Activated CD4-positive, alpha-beta T cell treated with anti-CD3 and anti-CD28 coated beads, Interleukin-2, amount 10 ng/mL, durations not matched to agents 24 days and 14 days (primary cell): ENCODE measurements around the gene PDZK1. TPM values are rescaled to one million over a fixed set of nuclear protein-coding genes. Genes with fewer than 3 reads are reported as not detected.
"Not testable (repeated sequence)": the region's sequence is repeated elsewhere in the genome, so short reads cannot be mapped to it uniquely, and the experiment has no call there.

Experiments
- DNase-seq: peaks from one replicate; pipeline ENCODE4 v3.0.0; 2022
- H3K27ac Mint-ChIP-seq: one replicate; pipeline ENCODE4 v1.8.0; 2022; ENCODE audit warnings: mild to moderate bottlenecking, mixed read lengths
- H3K27me3 Mint-ChIP-seq: one replicate; pipeline ENCODE4 v1.8.0; 2022; ENCODE audit warnings: mixed read lengths
- H3K36me3 Mint-ChIP-seq: one replicate; pipeline ENCODE4 v1.8.0; 2022; ENCODE audit warnings: low read depth, mild to moderate bottlenecking, mixed read lengths
- H3K4me1 Mint-ChIP-seq: one replicate; pipeline ENCODE4 v1.8.0; 2021; ENCODE audit warnings: mixed read lengths
- H3K4me3 Mint-ChIP-seq: one replicate; pipeline ENCODE4 v1.8.0; 2022; ENCODE audit warnings: mild to moderate bottlenecking, moderate library complexity, mixed read lengths
- H3K9me3 Mint-ChIP-seq: one replicate; pipeline ENCODE4 v1.8.0; 2021; ENCODE audit warnings: mixed read lengths
- intact Hi-C: fragments of 100-400 bp; cut with micrococcal nuclease; formaldehyde crosslinking; loops from one replicate; pipeline ENCODE4 v1.15.1; 2023
- total RNA-seq: library from RNA; stranded (reverse); gene quantifications from 2 replicates; pipeline ENCODE4 v1.2.3, GENCODE V29; 2022

Gene PDZK1
- total RNA-seq, 1 donor from 2014 or later, result 0.16 TPM

- intact Hi-C loops, result loop anchor here (10.0 kb wide), 1 partner anchor 125 kb away; no protein-coding TSS in a partner anchor
- H3K27me3 Mint-ChIP-seq, result peaks cover 26% of the 10 kb centered on the region
- no peak within 1 kb of the TSS for H3K4me3 Mint-ChIP-seq
- H3K9me3 Mint-ChIP-seq, result no peaks in the 10 kb centered on the region
- no peak for DNase-seq
- H3K36me3 Mint-ChIP-seq, result no peaks in the 10 kb centered on the region
- H3K27ac Mint-ChIP-seq, result no peak within 1 kb of the TSS
- peaks cover 17% of the 10 kb centered on the region for H3K4me1 Mint-ChIP-seq
Observed at GRCh38 chr1:145719230-145720079, 12.3 kb upstream of the PDZK1 start, which contains the start of gene CD160. CD160 (plus strand) TSS chr1:145719499; CDS start chr1:145728328, 8,829 bp downstream.

- intact Hi-C loops, H3K27ac Mint-ChIP-seq, H3K36me3 Mint-ChIP-seq, DNase-seq, H3K4me3 Mint-ChIP-seq, H3K9me3 Mint-ChIP-seq: not testable (repeated sequence)
- peaks cover 17% of the 10 kb centered on the region for H3K4me1 Mint-ChIP-seq
- peaks cover 26% of the 10 kb centered on the region for H3K27me3 Mint-ChIP-seq
Observed at GRCh38 chr1:145718465-145718864, 11.3 kb upstream of the PDZK1 start.

- Mint-ChIP-seq H3K4me1 (peaks cover 17% of the 10 kb centered on the region), H3K27ac (no peak overlapping the region), H3K9me3 (no peaks in the 10 kb centered on the region), H3K4me3 (no peak overlapping the region), H3K36me3 (no peaks in the 10 kb centered on the region), H3K27me3 (peaks cover 23% of the 10 kb centered on the region)
- no peak for DNase-seq
- intact Hi-C loops, result no loop called here
Observed at GRCh38 chr1:145717833-145718232, 10.7 kb upstream of the PDZK1 start.

- intact Hi-C loops, result no loop called here
- H3K4me1 Mint-ChIP-seq, result peaks cover 17% of the 10 kb centered on the region
- no peak overlapping the region for H3K4me3 Mint-ChIP-seq
- H3K27me3 Mint-ChIP-seq, result peaks cover 17% of the 10 kb centered on the region
- H3K27ac Mint-ChIP-seq, result no peak overlapping the region
- no peaks in the 10 kb centered on the region for H3K36me3 Mint-ChIP-seq
- no peaks in the 10 kb centered on the region for H3K9me3 Mint-ChIP-seq
- no peak for DNase-seq
Observed at GRCh38 chr1:145716641-145717345, 9.6 kb upstream of the PDZK1 start.

GRCh38 chr1:145714524-145715111, 7.5 kb upstream of the PDZK1 start:
- Mint-ChIP-seq H3K36me3 (no peaks in the 10 kb centered on the region), H3K9me3 (no peaks in the 10 kb centered on the region), H3K27ac (no peak overlapping the region), H3K4me1 (peaks cover 4% of the 10 kb centered on the region), H3K27me3 (peaks cover 7% of the 10 kb centered on the region), H3K4me3 (no peak overlapping the region)
- DNase-seq, result no peak
- intact Hi-C loops, result no loop called here

GRCh38 chr1:145711213-145711651, 4.1 kb upstream of the PDZK1 start:
- H3K27me3 Mint-ChIP-seq, result peaks cover 13% of the 10 kb centered on the region
- intact Hi-C loops, result no loop called here
- no peaks in the 10 kb centered on the region for H3K36me3 Mint-ChIP-seq
- H3K9me3 Mint-ChIP-seq, result no peaks in the 10 kb centered on the region
- no peak overlapping the region for H3K27ac Mint-ChIP-seq
- no peaks in the 10 kb centered on the region for H3K4me1 Mint-ChIP-seq
- DNase-seq, result no peak
- H3K4me3 Mint-ChIP-seq, result no peak overlapping the region

GRCh38 chr1:145710291-145711027, 3.3 kb upstream of the PDZK1 start:
- Mint-ChIP-seq H3K9me3 (no peaks in the 10 kb centered on the region), H3K4me3 (no peak overlapping the region), H3K27ac (no peak overlapping the region), H3K4me1 (no peaks in the 10 kb centered on the region), H3K36me3 (no peaks in the 10 kb centered on the region), H3K27me3 (peaks cover 15% of the 10 kb centered on the region)
- DNase-seq, result no peak
- intact Hi-C loops, result no loop called here

- no peaks in the 10 kb centered on the region for H3K36me3 Mint-ChIP-seq
- DNase-seq, result no peak
- intact Hi-C loops, result no loop called here
- H3K27ac Mint-ChIP-seq, result no peak overlapping the region
- no peak overlapping the region for H3K4me3 Mint-ChIP-seq
- H3K4me1 Mint-ChIP-seq, result no peaks in the 10 kb centered on the region
- peaks cover 27% of the 10 kb centered on the region for H3K27me3 Mint-ChIP-seq
- no peaks in the 10 kb centered on the region for H3K9me3 Mint-ChIP-seq
Observed at GRCh38 chr1:145708063-145708462, 895 bp upstream of the PDZK1 start.

GRCh38 chr1:145706086-145706664, 993 bp downstream of the PDZK1 start:
- no peak for DNase-seq
- Mint-ChIP-seq H3K27me3 (peaks cover 33% of the 10 kb centered on the region), H3K4me3 (no peak overlapping the region), H3K4me1 (no peaks in the 10 kb centered on the region), H3K27ac (no peak overlapping the region), H3K9me3 (no peaks in the 10 kb centered on the region), H3K36me3 (no peaks in the 10 kb centered on the region)
- intact Hi-C loops, result no loop called here

- H3K27me3 Mint-ChIP-seq, result peaks cover 35% of the 10 kb centered on the region
- no peaks in the 10 kb centered on the region for H3K36me3 Mint-ChIP-seq
- no peaks in the 10 kb centered on the region for H3K9me3 Mint-ChIP-seq
- no peaks in the 10 kb centered on the region for H3K4me1 Mint-ChIP-seq
- intact Hi-C loops, result no loop called here
- H3K27ac Mint-ChIP-seq, result no peak overlapping the region
- no peak for DNase-seq
- no peak overlapping the region for H3K4me3 Mint-ChIP-seq
Observed at GRCh38 chr1:145705622-145706021, 1.5 kb downstream of the PDZK1 start.

- no peak overlapping the region for H3K4me3 Mint-ChIP-seq
Observed at GRCh38 chr1:145702826-145703225, 4.3 kb downstream of the PDZK1 start.

GRCh38 chr1:145702052-145702451, 5.1 kb downstream of the PDZK1 start:
- Mint-ChIP-seq H3K4me1 (no peaks in the 10 kb centered on the region), H3K9me3 (no peaks in the 10 kb centered on the region), H3K27ac (no peak overlapping the region), H3K27me3 (peaks cover 39% of the 10 kb centered on the region), H3K36me3 (no peaks in the 10 kb centered on the region), H3K4me3 (no peak overlapping the region)
- intact Hi-C loops, result no loop called here
- DNase-seq, result no peak

More at GRCh38 chr1:145702826-145703225, 4.3 kb downstream of the PDZK1 start:
- H3K4me1 Mint-ChIP-seq, result no peaks in the 10 kb centered on the region
- intact Hi-C loops, result no loop called here
- H3K27me3 Mint-ChIP-seq, result peaks cover 40% of the 10 kb centered on the region
- H3K9me3 Mint-ChIP-seq, result no peaks in the 10 kb centered on the region
- no peak overlapping the region for H3K27ac Mint-ChIP-seq
- no peak for DNase-seq
- no peaks in the 10 kb centered on the region for H3K36me3 Mint-ChIP-seq

- H3K27me3 Mint-ChIP-seq, result peaks cover 43% of the 10 kb centered on the region
- DNase-seq, result no peak
- H3K9me3 Mint-ChIP-seq, result no peaks in the 10 kb centered on the region
- no peak overlapping the region for H3K4me3 Mint-ChIP-seq
- no peaks in the 10 kb centered on the region for H3K4me1 Mint-ChIP-seq
- intact Hi-C loops, result no loop called here
- no peaks in the 10 kb centered on the region for H3K36me3 Mint-ChIP-seq
- H3K27ac Mint-ChIP-seq, result no peak overlapping the region
Observed at GRCh38 chr1:145701306-145701862, 5.8 kb downstream of the PDZK1 start.
